GM19035 (cell line): ENCODE measurements around the gene GRM7.

Experiments used
- ATAC-seq: cut with Tn5 transposase; IDR thresholded peaks from one replicate; pipeline ENCODE4 v1.9.1; 2021; ENCODE audit not compliant: unreplicated experiment

The GRM7 gene

DNA sequence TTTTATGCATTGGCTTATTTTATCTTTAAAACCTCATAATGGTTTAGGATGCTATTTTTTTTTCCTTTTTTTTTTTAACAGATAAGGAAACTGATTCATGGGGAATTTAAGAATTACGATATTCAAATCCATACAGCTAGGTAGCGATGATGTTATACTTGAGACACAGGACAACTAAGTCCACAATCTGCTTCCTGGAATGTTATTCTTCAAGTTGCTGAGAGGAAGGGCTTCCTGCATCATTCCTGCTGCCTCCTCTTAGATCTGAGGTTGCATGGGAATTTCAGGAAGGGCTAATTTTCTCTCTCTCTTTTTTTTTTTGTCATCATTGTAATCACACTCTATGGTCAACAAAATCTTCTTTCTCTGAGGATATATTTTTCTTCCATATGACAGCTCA, 595.5 kb downstream of the GRM7 start:
- ATAC-seq: no peak

DNA sequence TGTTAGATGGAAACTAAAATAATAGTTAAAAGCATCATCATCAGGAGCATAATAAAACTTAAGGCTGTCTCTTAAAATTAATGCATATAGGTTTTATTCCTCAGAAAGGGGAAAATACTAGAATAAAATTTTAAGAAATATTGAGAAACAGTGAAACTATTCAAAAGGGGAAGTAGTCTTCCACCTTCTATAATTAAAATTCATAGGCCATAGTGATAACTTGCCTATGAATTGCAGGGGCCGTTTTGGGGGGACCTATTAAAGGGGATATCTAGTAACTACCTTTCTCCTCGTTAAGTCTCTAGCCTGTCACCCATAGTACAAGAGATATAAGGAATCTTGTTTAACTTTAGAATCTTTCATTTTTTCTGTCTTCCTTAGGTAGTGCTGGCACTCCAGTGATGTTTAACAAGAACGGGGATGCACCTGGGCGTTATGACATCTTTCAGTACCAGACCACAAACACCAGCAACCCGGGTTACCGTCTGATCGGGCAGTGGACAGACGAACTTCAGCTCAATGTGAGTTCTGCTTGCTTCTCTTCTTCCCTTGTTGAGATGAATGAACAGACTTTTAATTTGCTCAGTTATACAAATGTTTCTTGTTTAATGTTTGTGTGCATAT, 600.4 kb downstream of the GRM7 start:
- ATAC-seq: peak; percentile 84

DNA sequence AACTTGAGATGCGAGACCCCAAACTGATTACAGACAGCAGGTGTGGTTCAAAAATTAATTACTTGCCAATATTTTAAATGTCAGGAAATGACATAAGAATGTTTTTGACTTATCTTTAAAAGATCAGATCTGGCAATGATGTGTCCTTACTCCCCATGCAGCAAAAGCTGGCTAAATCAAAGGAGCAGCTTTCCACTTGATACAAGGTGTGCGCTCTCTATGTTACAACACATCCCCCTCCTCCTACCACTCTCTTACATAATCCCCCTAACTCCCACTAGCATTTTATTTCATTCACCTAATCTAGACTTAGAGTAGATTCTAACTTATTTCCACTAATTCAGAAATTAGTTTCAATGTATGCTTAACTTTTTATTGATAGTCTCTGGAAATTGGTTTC, 609.0 kb downstream of the GRM7 start:
- ATAC-seq: no peak

DNA sequence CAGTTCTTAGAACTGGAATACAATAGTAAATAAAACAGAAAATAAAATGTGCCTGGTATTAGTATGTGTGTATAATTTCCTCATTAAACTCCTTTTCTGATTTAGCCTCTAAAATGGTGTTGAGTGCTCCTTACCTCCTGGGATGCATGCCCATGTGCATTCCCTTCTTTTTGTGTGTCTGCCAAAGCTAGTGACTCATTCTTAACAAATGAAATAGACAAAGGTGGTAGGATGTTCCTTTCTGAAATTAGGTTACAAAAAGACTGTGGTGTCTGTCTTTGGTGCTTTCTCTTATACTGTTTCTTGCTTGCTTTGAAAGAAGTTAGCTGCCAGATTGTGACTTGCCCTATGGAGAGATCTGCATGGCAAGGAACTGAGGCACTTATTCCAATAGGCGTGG, 623.7 kb downstream of the GRM7 start:
- ATAC-seq: no peak

DNA sequence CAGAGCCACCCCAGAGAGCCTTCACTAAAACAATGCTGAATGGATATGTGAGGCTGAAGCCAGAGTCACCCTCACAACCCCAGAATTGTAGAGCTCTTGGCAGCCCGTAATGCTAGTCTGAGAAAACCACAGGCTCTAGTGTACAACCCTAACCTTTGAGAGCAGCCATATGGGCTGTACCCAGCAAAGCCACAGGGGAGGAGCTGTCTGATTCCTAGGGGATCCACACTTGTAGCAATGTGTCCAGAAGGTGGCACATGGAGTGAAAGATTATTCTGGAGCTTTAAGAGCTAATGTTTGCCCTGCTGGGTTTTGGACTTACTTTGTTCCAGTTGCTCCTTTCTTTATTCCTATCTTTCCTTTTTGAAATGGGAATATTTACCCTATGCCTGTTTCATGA, 626.8 kb downstream of the GRM7 start:
- ATAC-seq: no peak

DNA sequence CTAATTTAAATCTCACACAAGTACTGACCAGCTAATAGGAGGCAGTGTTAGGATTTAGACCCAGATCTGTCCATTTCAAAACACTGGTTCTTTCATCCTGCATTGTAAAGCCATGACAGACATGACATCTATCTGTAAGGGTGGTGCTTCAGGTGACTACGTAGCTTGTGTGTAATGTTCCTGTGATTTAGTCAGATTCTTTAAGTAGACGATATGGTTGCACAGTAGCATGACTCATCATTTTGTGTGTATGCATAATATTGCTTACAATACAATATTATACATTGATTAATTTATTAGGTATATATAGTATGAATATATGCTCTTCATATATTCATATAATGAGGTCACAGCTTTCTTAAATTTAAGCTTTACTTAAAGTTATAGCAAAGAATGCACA, 628.5 kb downstream of the GRM7 start:
- no peak for ATAC-seq

DNA sequence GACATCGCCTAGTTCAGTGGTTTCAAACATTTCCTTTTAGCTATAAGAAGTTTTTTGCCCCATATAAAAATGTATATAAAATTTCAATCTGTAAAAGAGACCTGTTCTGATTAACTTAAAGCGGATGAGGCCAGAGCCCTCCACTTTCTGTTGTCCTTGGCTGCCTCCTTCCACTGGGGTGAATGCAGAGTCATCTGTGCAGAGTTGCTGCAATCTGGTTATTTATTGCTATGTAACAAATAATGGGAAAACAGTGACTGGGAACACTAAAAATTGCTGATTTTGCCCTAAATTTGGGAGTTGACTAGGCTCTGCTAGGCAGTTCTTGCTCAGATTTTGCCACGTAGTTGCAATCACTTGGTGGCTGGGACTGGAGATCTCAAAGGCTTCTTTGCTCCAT, 637.8 kb downstream of the GRM7 start:
- no peak for ATAC-seq

DNA sequence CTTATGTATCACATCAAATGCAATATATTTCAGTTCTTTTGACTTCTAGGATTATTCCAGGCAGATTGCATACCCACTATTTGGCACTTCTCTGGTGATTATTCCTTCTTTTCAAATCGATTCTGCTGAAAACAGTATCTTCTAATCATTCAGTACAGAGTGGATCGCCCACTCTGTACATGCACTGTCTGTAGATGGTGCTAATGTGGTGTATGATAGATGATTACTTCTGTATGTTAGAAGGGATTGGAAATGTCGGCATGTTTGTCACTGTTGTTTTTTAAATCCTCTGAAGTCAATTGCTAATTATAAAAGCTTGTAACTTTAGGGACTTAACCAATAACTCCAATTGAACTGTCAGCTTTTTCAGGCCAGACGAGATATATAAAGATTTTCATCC, 642.5 kb downstream of the GRM7 start:
- no peak for ATAC-seq

DNA sequence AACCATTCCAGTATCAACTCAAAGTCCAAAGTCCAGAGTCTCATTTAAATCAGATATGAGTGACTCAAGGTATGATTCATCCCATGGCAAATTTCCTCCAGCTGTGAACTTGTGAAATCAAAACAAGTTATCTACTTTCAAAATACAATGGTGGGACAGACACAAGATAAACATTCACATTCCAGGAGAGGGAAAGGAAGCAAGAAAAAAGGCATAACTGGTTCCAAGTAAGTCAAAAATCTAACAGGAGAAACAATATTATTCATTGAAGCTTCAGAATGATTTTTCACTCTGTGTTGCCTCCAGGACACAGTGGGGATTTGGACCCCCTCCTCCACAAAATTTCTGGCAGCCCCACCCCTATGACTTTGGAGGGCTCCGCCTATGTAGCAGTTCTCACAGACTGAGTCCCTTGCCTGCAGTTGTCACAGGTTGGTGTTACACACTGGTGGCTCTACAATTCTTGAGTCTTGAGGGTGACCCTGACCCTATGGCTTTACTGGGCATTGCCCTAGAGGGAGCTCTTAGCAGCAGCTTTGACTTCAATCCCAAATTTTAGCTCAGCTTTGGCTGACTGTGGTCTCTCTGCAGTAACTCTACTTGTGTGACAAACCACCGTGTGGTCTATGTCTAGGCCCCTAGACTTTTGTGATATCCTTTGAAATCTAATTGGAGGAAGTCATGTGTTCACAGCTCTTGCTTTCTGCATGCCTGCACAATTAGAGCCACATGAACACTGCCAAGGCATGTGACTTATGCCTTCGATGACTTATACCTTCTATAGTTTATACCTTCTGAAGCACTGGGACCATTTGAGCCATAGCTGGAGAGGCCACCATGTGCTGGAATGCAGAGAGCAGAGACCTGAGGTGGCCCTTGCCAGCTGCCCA, 644.2 kb downstream of the GRM7 start:
- ATAC-seq: no peak

DNA sequence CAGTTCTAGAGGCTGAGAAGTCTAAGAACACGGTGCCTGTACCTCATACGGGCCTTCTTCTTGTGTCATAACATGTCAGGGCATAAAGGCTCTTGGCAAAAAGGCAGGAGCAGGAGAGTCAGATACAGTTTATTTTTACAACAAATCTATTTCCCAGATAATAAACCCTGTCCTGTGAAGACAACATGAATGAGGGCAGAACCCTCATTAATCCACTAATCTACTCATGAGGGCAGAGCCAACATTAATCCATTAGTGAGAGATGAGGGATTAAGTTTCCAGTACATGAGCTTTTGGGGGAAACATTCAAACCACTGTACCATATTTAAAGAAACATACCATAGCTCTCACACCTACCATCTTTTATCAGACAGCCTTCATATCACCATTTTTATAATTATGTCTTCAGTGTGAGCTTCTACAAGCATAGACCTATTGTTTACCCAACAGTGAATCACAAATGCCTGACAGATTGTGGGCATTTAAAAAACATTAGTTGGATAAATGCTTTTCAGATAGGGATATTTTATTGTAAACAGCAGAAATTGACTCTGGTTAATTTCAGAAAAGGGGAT, 645.8 kb downstream of the GRM7 start:
- ATAC-seq: no peak

DNA sequence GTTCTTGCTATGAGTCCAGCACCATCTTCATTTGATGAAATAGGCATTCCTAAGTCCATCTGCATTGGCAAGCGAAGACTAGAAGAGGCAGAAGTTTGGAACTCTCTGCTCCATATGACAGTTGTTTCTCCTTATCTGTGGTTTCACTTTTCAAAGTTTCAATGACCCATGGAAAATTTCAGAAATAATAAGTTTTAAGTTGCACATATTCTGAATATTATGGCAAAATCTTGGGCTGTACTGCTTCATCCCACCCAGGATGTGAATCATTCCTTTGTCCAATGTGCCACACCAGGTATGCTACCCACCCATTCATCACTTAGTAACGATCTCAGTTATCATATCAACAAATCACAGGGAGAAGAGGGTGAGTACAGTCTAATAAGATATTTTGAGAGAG, 647.9 kb downstream of the GRM7 start:
- ATAC-seq: no peak

DNA sequence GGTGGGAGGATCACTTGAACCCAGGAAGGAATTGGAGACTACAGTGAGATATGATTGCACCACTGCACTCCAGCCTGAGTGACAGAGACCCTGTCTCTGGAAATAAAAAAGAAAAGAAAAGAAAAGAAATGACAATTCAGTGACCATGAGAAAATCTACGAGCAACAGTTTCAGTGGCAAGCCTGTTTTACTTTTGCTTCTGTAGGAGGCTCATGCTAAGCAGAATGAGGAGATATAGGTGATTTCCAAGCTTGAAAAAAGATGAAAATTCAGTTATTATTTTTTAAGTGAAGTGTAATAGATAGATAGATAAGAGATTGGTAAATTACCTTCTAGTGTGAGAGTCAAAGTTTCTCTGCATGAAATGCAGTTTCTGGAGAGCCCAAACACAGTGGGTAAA, 651.1 kb downstream of the GRM7 start:
- no peak for ATAC-seq

DNA sequence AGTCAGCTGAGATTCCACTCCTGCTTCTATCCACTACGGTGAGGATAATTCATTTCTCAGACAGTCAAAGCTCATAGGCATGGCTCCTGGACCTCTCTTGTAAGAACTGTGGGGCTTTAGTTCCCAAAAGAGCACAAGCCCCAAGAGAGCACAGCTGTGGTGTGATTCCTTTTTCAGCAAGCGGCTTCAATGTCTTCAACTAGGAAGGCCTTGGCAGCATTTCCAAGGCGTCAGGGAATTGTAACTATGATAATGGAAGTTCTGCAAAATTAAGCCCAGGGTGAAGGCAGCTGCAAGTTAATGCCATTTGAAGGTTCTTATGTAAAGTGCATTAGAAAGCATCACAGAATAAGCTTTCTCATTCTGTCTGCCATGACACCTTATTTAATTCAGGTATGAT, 657.1 kb downstream of the GRM7 start:
- ATAC-seq: no peak

DNA sequence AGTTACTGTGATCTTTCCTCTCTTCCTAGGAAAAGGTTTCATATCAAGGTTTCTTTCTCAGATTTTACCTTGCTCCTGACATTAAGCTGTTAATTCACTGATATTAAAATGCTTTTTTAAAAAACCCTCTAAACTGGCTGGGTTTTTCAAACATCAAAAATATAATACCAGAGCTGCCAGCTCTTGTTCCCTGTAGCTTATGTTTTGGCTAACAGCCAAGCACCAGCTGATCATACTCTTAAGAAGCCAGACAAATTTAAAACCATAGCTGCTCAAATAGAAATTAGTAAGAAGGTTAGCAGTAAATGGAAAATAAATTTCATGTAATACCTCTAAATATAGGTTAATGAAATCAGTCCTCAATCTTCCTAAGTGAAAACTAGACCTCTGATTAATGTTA, 657.5 kb downstream of the GRM7 start:
- ATAC-seq: no peak

DNA sequence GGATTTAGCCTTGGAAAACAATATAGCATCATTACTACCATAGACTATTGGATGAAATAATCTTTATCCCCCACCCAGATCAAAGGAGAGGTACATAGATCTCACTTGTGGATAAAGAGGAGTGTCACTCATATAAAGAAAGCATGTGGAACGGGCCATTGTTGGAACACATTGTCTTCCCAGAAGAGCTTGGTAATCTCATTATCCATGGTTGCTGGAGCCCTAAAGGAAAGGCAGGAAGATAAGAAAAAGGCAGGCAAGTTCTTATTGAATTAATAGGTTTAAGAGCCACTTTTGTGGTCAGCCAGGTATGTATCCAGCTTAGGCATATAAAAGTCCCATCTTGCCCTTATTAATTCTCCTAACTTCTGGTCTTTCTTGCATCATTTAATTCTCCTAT, 659.1 kb downstream of the GRM7 start:
- no peak for ATAC-seq

DNA sequence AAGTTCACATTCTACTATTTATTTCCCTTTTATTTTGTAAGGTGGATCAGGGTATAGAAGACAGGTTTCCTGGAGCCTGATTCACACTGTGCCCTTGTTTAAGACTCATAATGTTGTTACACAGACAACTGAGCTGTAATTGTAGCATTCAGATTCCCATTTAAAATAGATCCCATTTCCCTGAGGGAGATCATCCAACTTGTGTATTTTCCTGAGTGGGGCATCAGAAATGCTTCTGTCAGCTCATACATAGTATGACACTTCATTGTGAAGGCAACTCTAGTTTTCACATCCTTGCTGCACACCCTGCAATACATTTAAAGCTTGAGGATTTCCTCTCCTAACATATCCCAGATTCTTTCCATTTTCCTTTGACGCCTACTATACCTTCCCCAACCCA, 659.7 kb downstream of the GRM7 start:
- ATAC-seq: no peak

DNA sequence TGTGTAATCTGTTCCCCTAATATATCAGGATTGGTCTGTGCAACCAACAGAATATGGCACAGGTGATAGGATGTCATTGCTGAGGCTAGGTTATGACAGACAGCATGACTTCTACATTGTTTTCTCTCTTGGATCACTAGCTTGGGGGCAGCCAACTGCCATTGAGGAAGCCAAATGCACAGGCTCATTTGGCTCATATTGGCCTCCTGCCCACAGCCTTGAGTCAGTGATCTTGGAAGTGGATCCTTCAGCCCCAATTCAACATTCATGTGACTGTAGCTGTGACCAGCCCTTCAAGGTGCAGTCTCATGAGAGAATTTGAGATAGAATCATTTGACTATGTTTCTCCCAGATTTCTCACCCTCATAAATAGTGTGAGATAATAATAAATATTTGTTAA, 675.6 kb downstream of the GRM7 start:
- no peak for ATAC-seq

DNA sequence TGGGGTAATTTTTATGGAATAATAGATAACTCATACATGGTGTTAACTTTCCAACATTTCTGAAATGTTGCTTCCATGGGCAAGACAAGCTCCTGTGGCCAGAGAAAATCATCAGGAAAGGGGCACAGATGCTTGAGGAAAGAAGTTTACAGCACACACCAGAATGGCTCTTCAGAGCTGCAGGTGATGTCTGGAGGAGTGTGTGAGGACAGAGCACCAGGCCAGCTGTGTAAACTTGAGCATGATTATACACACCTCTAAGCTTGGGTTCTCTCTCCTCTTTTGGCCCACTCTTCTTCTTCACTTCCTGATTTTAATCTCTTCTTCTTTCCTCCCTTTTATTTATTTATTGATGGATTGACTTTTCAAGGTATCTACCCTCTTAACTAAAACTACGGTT, 676.0 kb downstream of the GRM7 start:
- ATAC-seq: no peak

DNA sequence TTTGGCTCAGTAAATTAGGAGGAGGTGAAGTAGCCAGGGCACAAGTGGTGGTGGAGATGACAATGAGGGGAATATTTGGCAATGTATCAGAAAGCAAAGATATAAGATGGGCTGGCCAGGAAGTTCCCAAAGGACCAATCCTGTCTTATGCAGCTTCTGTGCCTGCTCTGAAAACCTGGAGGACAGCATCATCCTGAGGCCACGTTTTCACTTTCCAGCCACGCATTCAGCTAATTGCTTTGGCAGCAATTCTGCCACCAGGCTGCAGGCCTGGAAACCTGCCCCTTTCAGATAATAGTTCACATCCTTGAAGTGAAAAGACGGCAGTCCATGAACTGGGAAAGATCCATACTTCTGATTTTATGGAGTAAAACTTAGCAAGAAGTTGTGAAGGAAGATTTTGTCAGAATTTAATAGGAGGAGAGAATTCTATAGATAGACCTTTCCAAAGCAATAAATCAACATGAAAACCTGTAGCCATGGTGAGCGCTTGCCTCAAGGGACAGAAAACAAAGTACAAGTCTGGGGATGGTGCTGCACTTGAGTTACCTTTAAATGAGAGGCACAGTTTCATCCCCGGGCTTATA, 682.5 kb downstream of the GRM7 start:
- ATAC-seq: no peak

DNA sequence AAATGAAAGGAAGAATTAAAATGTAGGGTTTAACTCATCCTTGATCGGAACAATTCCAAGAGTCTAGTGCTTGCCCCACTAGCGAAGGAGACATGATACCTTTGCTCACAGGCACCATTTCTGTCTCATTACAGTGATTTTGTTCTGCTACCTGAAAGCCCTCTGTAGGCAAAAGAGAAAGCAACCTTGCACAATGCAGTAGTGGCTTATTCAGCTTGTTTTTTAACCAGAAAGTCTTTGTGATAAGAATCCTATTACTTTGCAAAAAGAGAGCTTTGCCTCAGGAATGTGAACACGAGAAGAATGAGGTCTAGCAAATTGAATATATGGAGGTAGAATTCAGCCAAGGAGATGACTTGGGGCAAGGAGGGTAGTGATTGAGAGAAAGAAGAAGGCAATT, 684.4 kb downstream of the GRM7 start:
- no peak for ATAC-seq

DNA sequence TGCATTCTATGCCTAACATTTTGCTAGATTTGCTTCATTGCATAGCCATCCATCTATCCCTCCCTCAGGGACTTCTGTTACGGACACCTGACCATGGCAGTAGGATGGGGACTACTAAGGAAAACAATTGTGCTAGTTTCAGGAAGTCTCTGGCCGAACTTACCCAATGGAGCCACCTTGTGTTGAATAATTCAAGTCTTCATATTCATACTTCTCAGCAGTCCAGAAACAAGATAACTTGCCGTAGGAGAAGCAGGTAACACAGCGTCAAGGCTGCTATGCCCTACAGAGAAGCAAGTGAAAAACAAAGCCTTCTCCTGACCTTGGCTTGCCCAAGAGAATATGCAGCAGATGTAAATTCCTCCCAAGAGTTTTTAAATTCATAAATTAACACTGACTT, 685.3 kb downstream of the GRM7 start:
- ATAC-seq: no peak

DNA sequence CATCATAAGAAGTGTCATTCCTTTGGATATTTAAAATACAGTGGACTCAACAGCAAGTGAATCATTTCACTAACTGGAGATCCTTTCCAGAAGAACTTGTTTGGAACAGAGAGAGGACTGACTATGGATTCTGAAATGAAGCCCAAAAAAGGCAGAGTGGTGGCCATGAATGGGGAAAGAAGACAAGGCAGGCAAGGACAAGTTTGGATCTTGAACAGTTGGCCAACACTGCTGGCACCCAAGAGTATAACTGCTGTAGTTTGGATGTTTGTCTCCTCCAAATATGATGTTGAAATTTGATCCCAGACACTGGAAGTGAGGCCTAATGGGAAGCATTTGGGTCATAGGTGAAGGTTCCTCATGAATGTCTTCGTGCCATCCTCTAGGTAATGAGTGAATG, 686.9 kb downstream of the GRM7 start:
- no peak for ATAC-seq
